ENCODE results near the gene KCNH4.

KCNH4 gene

DNA sequence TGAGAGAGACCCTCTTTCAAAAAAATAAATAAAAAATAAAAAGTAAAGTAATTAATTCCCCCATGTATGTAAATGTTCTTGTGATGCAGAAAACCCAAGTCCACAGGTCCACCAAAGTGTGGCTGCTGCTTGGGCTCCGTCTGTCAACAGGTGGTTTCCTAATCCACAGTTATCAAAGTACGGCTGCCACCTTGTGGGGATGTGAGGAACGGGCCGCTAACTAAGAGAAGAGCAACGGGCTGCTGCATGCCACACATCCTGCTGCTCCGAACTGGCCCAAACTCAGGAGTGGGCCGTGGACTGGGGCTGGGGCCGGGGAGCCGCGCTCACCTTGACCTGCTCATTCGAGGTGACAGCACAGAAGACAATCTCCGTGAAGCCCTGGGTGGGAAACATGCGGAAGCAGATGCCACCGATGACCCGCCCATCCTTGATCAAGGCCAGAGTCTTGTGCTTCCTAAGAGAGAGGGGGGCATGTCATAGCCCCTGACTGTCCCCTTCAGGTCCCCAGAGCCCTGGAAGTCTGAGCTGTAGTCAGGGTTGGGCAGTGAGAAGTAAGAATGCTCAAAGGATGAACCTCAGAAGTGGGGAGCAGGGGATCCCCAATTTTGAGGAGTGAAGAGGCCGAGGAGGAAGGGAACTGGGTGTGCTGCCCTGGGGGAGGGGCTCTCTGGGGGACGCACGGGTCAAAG lies 64.1 kb downstream of the KCNH4 start:
- DNase-seq = peak; percentile 35 to 73

GRCh38 chr17:42114118-42114517 lies 66.8 kb downstream of the KCNH4 start:
- no peak for DNase-seq

DNA sequence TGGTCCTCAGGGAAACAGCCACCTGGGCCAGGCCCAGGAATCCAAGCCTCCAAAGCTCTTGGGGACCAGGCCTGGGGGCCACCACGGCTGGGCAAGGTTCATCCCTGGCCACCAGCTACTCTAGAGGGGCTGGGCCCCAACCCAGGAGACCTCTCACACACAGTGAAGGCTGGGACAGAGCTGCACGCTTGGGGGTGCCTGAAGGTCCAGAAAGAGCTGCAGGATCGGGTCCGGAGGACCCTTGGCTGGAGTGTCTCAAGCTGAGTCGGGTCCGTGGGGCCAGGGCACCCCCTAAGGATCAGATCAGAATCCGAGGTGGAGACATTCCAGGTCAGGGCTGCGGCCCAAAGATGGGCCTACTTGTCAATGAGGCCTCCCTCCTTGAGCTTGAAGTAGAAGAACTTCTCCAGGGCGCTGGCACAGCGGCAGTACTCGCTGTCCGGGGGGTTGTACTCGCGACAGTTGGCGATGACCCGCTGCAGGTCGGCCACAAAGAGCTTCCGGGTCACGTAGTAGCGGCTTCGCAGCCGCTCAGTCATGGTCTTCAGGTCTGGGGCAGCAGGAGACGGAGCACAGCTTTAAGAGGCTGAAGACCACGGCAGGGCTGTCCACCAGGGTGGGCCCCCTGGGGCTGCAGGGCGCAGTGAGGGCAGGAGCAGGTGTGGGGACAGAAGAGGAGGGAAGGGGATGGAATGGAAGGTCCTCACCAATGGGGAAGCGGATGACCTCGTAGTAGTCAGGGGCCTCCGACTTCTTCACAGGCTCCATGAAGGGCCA lies 67.5 kb downstream of the KCNH4 start:
- no peak for DNase-seq

DNA sequence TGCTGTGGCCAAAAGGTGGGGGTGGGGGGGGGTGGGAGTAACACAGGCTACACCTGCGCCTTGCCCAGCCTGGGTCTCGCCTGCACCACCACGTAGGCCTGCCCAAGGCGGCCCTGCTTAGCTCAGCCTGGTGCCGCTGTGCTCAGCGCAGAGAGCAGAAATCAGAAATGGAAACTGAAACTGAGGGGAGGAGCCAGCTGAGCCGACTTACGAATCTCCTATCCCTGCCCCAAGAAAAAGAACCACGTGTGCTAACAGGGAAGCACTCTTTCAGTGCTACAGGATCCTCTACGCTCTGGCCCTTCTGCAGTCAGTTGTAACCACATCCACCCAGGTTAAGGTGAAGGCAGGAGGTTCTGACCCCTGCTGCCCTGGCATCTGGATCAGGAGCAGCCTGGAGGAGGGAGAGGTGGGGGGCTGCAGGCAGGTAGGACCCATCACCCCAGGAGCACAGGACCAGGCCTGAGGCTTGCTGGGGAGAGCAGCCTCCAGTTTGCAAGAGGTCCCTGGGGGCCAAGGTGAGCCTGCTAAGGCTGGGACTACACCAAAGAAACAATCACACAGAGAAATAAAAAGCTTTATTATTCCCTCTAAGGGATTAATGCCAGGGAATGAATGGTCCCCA lies 68.3 kb downstream of the KCNH4 start, which contains the start of gene DHX58:
Gene DHX58 (minus strand): TSS at position 163 of the 625 bp plus-strand sequence. CDS start 822 bp downstream, outside the sequence.
- peak; percentile 24 to 88 for DNase-seq

DNA sequence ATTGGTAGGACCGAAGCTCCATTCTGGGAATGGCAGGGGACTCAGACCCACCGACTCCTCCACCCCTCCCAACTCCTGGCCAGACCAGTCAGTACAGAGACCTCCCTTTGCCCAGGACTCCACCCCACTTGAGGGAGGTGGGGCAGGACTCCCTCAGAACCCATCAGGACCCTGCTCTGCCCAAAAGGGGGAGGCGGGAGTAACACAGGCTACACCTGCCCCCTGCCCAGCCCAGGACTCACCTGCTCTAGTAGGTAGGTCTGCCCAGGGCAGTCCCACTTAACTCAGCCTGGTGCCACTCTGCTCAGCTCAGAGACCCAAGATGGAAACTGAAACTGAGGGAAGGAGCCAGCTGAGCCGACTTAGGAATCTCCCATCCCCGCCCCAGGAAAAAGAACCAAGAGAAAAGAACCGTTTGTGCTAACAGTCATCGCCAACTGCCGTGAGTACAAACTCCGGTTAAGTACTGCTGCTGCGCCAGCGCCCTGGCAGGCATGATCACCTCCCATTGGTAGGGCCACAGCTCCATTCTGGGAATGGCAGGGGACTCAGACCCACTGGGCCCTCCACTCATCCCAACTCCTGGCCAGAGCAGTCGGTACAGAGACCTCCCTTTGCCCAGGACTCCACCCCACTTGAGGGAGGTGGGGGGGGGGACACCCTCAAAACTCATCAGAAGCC lies 68.9 kb downstream of the KCNH4 start:
- peak in 1 of 2 donors; percentile 52 for DNase-seq

DNA sequence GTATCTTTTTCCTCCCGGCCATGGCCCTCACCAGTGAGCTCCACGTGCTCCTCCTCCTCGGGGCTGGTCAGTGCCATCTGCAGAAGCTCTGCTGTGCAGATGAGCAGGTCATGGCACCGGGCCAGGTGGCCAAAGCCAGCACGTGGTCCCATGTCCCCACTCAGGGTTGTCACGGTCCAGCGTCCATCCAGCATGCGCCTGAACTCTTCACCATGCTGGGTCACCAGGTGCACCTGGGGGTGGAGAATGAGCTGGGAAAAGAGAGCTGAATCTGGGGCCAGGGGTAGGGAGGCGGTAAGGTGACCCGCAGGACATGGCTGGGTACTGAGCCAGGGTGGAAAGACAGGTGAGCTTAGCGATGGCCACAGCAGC lies 69.7 kb downstream of the KCNH4 start:
- no peak for DNase-seq

DNA sequence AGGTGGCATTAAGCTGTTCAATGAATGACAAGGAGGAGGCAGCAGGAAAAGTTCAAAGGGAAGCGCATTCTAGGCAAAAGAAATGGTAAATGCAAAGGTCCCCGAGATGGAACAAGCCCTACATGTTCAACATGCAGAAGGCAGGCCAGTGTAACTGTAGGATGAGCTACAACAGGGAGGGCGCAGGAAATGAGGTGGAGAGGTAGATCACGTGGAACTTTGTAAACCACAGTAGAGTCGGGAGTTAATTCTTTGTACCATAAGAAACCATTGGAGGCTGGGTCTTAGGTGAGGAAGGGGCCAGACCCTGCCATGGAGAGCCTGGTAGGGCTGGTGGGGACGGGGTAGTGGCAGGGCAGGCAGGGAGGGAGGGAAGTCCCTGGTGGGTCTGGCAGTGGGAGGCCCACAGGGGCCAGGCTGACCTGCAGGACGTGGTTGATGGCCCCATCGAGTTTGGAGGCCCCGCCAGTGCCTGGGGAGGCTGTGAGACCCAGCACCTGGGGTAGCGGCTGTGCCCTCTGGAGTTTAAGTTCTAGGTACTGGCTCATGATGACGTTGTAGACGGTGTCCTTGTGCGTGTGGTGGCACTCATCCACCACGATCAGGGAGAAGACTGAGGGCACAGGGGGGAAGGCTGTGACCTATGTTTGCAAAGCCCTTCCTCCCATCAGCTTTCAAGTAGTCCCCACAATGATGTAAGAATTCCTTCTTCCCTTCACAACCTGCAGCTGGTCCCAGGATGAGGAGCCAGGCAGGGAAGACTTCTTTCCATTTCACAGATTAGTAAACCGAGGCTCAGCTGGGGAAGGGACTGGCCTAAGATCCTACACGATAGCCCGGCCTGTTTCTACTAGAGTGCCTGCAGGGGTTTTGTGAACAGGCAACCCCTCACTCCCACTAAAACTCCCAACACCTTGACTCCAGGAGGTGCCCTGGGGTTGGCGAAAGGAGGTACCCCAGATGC lies 70.4 kb downstream of the KCNH4 start:
- no peak for DNase-seq

DNA sequence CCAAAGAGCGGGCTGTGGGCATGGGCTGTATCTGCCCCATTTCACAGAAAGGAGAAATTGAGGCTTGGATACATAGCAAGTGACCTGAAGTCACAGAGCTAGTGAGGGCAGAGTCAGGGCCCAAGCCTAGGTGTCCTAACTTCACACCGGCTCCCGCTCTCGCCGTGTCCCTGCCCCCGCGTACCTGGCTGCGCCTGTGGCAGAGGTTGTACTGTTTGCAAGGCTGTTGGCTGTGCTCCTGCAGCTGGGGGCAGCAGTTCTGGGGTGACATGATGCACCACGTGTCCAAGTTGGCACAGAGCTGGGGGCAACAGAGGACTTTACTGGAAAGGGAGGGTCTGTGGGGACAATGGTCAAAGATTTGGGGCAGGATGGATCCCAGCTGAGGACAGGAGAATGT lies 71.9 kb downstream of the KCNH4 start:
- no peak for DNase-seq

GRCh38 chr17:42107597-42108576 lies 73.1 kb downstream of the KCNH4 start:
- no peak for DNase-seq

- no peak for DNase-seq
Measured at GRCh38 chr17:42107124-42107523, 73.8 kb downstream of the KCNH4 start.

All from hippocampal formation (tissue), 2 donors.